GM23338 (cell line): ENCODE data around the gene NFIA. TPM values are rescaled to one million over a fixed set of nuclear protein-coding genes. Genes with fewer than 3 reads are reported as not detected.

Experiments
- ATAC-seq: fragments of 200-7000 bp; cut with Tn5 transposase; 3 replicates; pipeline ENCODE4 v1.9.1; 2020
- DNase-seq: peaks from one replicate; pipeline ENCODE4 v3.0.0-alpha.2; 2015; ENCODE audit warnings: low spot score
- H2AFZ ChIP-seq: fragments of 200-600 bp; sonication (generic); 2 replicates; pipeline ENCODE4 v1.8.0; 2016; ENCODE audit warnings: antibody characterized with exemption, mild to moderate bottlenecking, moderate library complexity
- H3F3A ChIP-seq: fragments of 200-600 bp; sonication (generic); replicated peaks from 2 replicates; pipeline ENCODE4 v1.8.0; 2017; ENCODE audit warnings: antibody characterized with exemption, mixed run types, low read depth
- H3K27ac ChIP-seq: fragments of 200-600 bp; sonication (generic); 2 replicates; pipeline ENCODE4 v1.6.1; 2016; ENCODE audit warnings: low read depth
- H3K27me3 ChIP-seq: fragments of 200-600 bp; sonication (generic); 2 replicates; pipeline ENCODE4 v1.8.0; 2016; ENCODE audit warnings: mild to moderate bottlenecking, mixed run types, moderate library complexity; ENCODE audit not compliant: insufficient read depth
- H3K36me3 ChIP-seq: fragments of 200-600 bp; sonication (generic); 2 replicates; pipeline ENCODE4 v1.8.0; 2016; ENCODE audit warnings: mild to moderate bottlenecking; ENCODE audit not compliant: insufficient read depth
- H3K4me1 ChIP-seq: fragments of 200-600 bp; sonication (generic); 2 replicates; pipeline ENCODE4 v1.8.0; 2016; ENCODE audit warnings: mild to moderate bottlenecking, moderate library complexity; ENCODE audit not compliant: insufficient read depth
- H3K4me2 ChIP-seq: fragments of 200-600 bp; sonication (generic); 2 replicates; pipeline ENCODE4 v1.7.1; 2017; ENCODE audit warnings: mixed run types
- H3K4me3 ChIP-seq: fragments of 200-600 bp; sonication (generic); 2 replicates; pipeline ENCODE4 v1.6.1; 2016; ENCODE audit warnings: mixed run types
- H3K79me2 ChIP-seq: fragments of 200-600 bp; sonication (generic); replicated peaks from 2 replicates; pipeline ENCODE4 v1.8.0; 2017; ENCODE audit warnings: mild to moderate bottlenecking; ENCODE audit not compliant: insufficient read depth
- H3K9me2 ChIP-seq: fragments of 200-600 bp; sonication (generic); 2 replicates; pipeline ENCODE4 v1.8.0; 2017; ENCODE audit not compliant: insufficient read depth
- H4K20me1 ChIP-seq: fragments of 200-600 bp; sonication (generic); replicated peaks from 2 replicates; pipeline ENCODE4 v1.8.0; 2017; ENCODE audit warnings: mild to moderate bottlenecking; ENCODE audit not compliant: insufficient read depth
- H3K27ac Mint-ChIP-seq: 2 replicates; pipeline ENCODE4 v1.8.0; 2020; ENCODE audit warnings: inconsistent platforms, mild to moderate bottlenecking, moderate library complexity, mixed read lengths
- H3K27me3 Mint-ChIP-seq: 3 replicates; pipeline ENCODE4 v1.8.0; 2022; ENCODE audit warnings: low read depth, mild to moderate bottlenecking, moderate library complexity, mixed read lengths, inconsistent platforms; ENCODE audit not compliant: insufficient read depth, poor library complexity
- H3K36me3 Mint-ChIP-seq: 3 replicates; pipeline ENCODE4 v1.8.0; 2021; ENCODE audit warnings: low read depth, mild to moderate bottlenecking, inconsistent platforms, moderate library complexity, mixed read lengths
- H3K4me1 Mint-ChIP-seq: 3 replicates; pipeline ENCODE4 v1.8.0; 2020; ENCODE audit warnings: mild to moderate bottlenecking, inconsistent platforms, mixed read lengths
- H3K4me3 Mint-ChIP-seq: 3 replicates; pipeline ENCODE4 v1.8.0; 2021; ENCODE audit warnings: moderate library complexity, mild to moderate bottlenecking, inconsistent platforms, mixed read lengths
- H3K9me3 Mint-ChIP-seq: 3 replicates; pipeline ENCODE4 v1.8.0; 2020; ENCODE audit warnings: moderate library complexity, mild to moderate bottlenecking, inconsistent platforms, mixed read lengths
- CREB1 ChIP-seq: fragments of 250-450 bp; sonication (Bioruptor Pico); IDR thresholded peaks from 2 replicates; pipeline ENCODE4 v1.5.0; 2020; ENCODE audit warnings: low read depth, mild to moderate bottlenecking, moderate library complexity
- ETS1 ChIP-seq: IDR thresholded peaks from 2 replicates; pipeline ENCODE4 v1.6.1; 2016; ENCODE audit warnings: antibody characterized with exemption
- EZH2 ChIP-seq: fragments of 200-600 bp; sonication (generic); IDR thresholded peaks from one replicate; pipeline ENCODE4 v1.8.0; 2017; ENCODE audit warnings: antibody characterized with exemption, mild to moderate bottlenecking, low read depth; ENCODE audit not compliant: unreplicated experiment
- EZH2phosphoT487 ChIP-seq: fragments of 200-600 bp; sonication (generic); IDR thresholded peaks from one replicate; pipeline ENCODE4 v1.8.1; 2018; ENCODE audit warnings: antibody characterized with exemption; ENCODE audit not compliant: unreplicated experiment
- JUNB ChIP-seq: IDR thresholded peaks from one replicate; pipeline ENCODE4 v1.6.1; 2016; ENCODE audit warnings: antibody characterized with exemption; ENCODE audit not compliant: unreplicated experiment
- NANOG ChIP-seq: IDR thresholded peaks from 2 replicates; pipeline ENCODE4 v1.6.1; 2016; ENCODE audit warnings: antibody characterized with exemption, borderline replicate concordance
- POLR2AphosphoS5 ChIP-seq: IDR thresholded peaks from 2 replicates; pipeline ENCODE4 v1.6.1; 2016; ENCODE audit warnings: antibody characterized with exemption, low read depth
- STAT1 ChIP-seq: IDR thresholded peaks from one replicate; pipeline ENCODE4 v1.6.1; 2016; ENCODE audit warnings: antibody characterized with exemption; ENCODE audit not compliant: unreplicated experiment
- ZNF114 ChIP-seq: fragments of 250-450 bp; sonication (Bioruptor Pico); IDR thresholded peaks from 2 replicates; pipeline ENCODE4 v1.5.0; 2020; ENCODE audit warnings: mild to moderate bottlenecking, moderate library complexity
- ZNF331 ChIP-seq: fragments of 250-450 bp; sonication (Bioruptor Pico); IDR thresholded peaks from 2 replicates; pipeline ENCODE4 v1.5.0; 2020; ENCODE audit warnings: low read depth, mild to moderate bottlenecking, moderate library complexity
- polyA plus RNA-seq: library from polyadenylated mRNA; unstranded; fragments of >200 nt; fragmentation: Nextera tagmentation; extraction: Ambion mirVana; gene quantifications from 2 replicates; pipeline ENCODE4 v1.2.1, GENCODE V29; 2016
- total RNA-seq: library from RNA; depleted of rRNA; stranded (reverse); fragments of >200 nt; shearing (Covaris generic); gene quantifications from 2 replicates; pipeline ENCODE4 v1.2.3, GENCODE V29; 2014
- TF ChIP-seq, protein P1 (sequence below), 2 experiments: fragments of 200-600 bp in 1 of 2; sonication (generic) in 1 of 2; conservative IDR thresholded peaks; 2 replicates each; pipeline versions ENCODE4 v1.5.1 to v1.6.1; 2016 to 2017; ENCODE audit warnings: antibody characterized with exemption in 2 of 2, low read depth in 2 of 2, mild to moderate bottlenecking in 2 of 2, moderate library complexity in 1 of 2
- TF ChIP-seq, protein P2 (sequence below): fragments of 250-450 bp; sonication (Bioruptor Pico); IDR thresholded peaks from 2 replicates; pipeline ENCODE4 v1.5.0; 2020; ENCODE audit warnings: mild to moderate bottlenecking, moderate library complexity
- TF ChIP-seq, protein P3 (sequence below): IDR thresholded peaks from one replicate; pipeline ENCODE4 v1.6.1; 2018; ENCODE audit warnings: antibody characterized with exemption; ENCODE audit not compliant: unreplicated experiment

NFIA gene
- total and polyA plus RNA-seq, 2 experiments from 2014 or later, result 0.97 to 2.3 TPM

- Histone ChIP-seq H3K27me3 (peaks cover 13% of the 10 kb centered on the region; the same call in 1 of the 2 replicates), H3K36me3 (no peaks in the 10 kb centered on the region), H3K4me3 (no peak overlapping the region), H3F3A (no peaks in the 10 kb centered on the region), H3K4me1 (no peaks in the 10 kb centered on the region), H4K20me1 (no peaks in the 10 kb centered on the region), H2AFZ (no peak overlapping the region), H3K79me2 (no peaks in the 10 kb centered on the region), H3K4me2 (no peak overlapping the region), H3K27ac (no peak overlapping the region), H3K9me2 (peaks cover 15% of the 10 kb centered on the region; the same call in 1 of the 2 replicates)
- DNase-seq (no peak), ATAC-seq (no peak)
- peaks cover 4% of the 10 kb centered on the region; the same call in 2 of the 3 replicates for H3K9me3 Mint-ChIP-seq
- H3K36me3 Mint-ChIP-seq, result no peaks in the 10 kb centered on the region
- H3K27me3 Mint-ChIP-seq, result peaks cover 11% of the 10 kb centered on the region
- TF ChIP-seq CREB1 (CRISPR knock-in tag) (no peak), JUNB (no peak), ZNF114 (CRISPR knock-in tag) (no peak), EZH2 (no peak), ZNF331 (CRISPR knock-in tag) (no peak), STAT1 (no peak), ETS1 (no peak), POLR2AphosphoS5 (no peak), NANOG (no peak), EZH2phosphoT487 (no peak)
- TF ChIP-seq, protein P1, sequence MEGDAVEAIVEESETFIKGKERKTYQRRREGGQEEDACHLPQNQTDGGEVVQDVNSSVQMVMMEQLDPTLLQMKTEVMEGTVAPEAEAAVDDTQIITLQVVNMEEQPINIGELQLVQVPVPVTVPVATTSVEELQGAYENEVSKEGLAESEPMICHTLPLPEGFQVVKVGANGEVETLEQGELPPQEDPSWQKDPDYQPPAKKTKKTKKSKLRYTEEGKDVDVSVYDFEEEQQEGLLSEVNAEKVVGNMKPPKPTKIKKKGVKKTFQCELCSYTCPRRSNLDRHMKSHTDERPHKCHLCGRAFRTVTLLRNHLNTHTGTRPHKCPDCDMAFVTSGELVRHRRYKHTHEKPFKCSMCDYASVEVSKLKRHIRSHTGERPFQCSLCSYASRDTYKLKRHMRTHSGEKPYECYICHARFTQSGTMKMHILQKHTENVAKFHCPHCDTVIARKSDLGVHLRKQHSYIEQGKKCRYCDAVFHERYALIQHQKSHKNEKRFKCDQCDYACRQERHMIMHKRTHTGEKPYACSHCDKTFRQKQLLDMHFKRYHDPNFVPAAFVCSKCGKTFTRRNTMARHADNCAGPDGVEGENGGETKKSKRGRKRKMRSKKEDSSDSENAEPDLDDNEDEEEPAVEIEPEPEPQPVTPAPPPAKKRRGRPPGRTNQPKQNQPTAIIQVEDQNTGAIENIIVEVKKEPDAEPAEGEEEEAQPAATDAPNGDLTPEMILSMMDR (conservative IDR thresholded peaks at IDR 0.05; ENCODE audit: low read depth in 2 of 2), result no peak
- TF ChIP-seq, protein P2, sequence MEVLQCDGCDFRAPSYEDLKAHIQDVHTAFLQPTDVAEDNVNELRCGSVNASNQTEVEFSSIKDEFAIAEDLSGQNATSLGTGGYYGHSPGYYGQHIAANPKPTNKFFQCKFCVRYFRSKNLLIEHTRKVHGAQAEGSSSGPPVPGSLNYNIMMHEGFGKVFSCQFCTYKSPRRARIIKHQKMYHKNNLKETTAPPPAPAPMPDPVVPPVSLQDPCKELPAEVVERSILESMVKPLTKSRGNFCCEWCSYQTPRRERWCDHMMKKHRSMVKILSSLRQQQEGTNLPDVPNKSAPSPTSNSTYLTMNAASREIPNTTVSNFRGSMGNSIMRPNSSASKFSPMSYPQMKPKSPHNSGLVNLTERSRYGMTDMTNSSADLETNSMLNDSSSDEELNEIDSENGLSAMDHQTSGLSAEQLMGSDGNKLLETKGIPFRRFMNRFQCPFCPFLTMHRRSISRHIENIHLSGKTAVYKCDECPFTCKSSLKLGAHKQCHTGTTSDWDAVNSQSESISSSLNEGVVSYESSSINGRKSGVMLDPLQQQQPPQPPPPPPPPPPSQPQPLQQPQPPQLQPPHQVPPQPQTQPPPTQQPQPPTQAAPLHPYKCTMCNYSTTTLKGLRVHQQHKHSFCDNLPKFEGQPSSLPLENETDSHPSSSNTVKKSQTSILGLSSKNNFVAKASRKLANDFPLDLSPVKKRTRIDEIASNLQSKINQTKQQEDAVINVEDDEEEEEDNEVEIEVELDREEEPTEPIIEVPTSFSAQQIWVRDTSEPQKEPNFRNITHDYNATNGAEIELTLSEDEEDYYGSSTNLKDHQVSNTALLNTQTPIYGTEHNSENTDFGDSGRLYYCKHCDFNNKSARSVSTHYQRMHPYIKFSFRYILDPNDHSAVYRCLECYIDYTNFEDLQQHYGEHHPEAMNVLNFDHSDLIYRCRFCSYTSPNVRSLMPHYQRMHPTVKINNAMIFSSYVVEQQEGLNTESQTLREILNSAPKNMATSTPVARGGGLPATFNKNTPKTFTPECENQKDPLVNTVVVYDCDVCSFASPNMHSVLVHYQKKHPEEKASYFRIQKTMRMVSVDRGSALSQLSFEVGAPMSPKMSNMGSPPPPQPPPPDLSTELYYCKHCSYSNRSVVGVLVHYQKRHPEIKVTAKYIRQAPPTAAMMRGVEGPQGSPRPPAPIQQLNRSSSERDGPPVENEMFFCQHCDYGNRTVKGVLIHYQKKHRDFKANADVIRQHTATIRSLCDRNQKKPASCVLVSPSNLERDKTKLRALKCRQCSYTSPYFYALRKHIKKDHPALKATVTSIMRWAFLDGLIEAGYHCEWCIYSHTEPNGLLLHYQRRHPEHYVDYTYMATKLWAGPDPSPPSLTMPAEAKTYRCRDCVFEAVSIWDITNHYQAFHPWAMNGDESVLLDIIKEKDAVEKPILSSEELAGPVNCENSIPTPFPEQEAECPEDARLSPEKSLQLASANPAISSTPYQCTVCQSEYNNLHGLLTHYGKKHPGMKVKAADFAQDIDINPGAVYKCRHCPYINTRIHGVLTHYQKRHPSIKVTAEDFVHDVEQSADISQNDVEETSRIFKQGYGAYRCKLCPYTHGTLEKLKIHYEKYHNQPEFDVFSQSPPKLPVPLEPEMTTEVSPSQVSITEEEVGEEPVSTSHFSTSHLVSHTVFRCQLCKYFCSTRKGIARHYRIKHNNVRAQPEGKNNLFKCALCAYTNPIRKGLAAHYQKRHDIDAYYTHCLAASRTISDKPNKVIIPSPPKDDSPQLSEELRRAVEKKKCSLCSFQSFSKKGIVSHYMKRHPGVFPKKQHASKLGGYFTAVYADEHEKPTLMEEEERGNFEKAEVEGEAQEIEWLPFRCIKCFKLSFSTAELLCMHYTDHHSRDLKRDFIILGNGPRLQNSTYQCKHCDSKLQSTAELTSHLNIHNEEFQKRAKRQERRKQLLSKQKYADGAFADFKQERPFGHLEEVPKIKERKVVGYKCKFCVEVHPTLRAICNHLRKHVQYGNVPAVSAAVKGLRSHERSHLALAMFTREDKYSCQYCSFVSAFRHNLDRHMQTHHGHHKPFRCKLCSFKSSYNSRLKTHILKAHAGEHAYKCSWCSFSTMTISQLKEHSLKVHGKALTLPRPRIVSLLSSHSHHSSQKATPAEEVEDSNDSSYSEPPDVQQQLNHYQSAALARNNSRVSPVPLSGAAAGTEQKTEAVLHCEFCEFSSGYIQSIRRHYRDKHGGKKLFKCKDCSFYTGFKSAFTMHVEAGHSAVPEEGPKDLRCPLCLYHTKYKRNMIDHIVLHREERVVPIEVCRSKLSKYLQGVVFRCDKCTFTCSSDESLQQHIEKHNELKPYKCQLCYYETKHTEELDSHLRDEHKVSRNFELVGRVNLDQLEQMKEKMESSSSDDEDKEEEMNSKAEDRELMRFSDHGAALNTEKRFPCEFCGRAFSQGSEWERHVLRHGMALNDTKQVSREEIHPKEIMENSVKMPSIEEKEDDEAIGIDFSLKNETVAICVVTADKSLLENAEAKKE, result no peak
- TF ChIP-seq, protein P3, sequence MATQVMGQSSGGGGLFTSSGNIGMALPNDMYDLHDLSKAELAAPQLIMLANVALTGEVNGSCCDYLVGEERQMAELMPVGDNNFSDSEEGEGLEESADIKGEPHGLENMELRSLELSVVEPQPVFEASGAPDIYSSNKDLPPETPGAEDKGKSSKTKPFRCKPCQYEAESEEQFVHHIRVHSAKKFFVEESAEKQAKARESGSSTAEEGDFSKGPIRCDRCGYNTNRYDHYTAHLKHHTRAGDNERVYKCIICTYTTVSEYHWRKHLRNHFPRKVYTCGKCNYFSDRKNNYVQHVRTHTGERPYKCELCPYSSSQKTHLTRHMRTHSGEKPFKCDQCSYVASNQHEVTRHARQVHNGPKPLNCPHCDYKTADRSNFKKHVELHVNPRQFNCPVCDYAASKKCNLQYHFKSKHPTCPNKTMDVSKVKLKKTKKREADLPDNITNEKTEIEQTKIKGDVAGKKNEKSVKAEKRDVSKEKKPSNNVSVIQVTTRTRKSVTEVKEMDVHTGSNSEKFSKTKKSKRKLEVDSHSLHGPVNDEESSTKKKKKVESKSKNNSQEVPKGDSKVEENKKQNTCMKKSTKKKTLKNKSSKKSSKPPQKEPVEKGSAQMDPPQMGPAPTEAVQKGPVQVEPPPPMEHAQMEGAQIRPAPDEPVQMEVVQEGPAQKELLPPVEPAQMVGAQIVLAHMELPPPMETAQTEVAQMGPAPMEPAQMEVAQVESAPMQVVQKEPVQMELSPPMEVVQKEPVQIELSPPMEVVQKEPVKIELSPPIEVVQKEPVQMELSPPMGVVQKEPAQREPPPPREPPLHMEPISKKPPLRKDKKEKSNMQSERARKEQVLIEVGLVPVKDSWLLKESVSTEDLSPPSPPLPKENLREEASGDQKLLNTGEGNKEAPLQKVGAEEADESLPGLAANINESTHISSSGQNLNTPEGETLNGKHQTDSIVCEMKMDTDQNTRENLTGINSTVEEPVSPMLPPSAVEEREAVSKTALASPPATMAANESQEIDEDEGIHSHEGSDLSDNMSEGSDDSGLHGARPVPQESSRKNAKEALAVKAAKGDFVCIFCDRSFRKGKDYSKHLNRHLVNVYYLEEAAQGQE, result no peak
- no peak overlapping the region for H3K27ac Mint-ChIP-seq
- H3K4me1 Mint-ChIP-seq, result peaks cover 4% of the 10 kb centered on the region; the same call in 1 of the 3 replicates
- H3K4me3 Mint-ChIP-seq, result no peak overlapping the region
These were observed 306.2 kb downstream of the NFIA start for GRCh38 chr1:61388566-61388965.
